SK-N-SH (cell line): ENCODE results near the gene TGM2. TPM values are rescaled to one million over a fixed set of nuclear protein-coding genes. Genes with fewer than 3 reads are reported as not detected.

Experiments used
- CTCF ChIA-PET: fragments of 300-600, 350-600 bp; formaldehyde crosslinking; extraction: SDS; loops from one replicate; lab custom pipeline; 2021; lab: Yijun Ruan, JAX
- POLR2A ChIA-PET: fragments of 350-600 bp; sonication (Branson Sonifier 250); formaldehyde crosslinking; extraction: SDS; loops from one replicate; lab custom pipeline; 2020; ENCODE audit warnings: antibody characterized with exemption, inconsistent platforms; lab: Yijun Ruan, JAX
- DNase-seq: peaks from one replicate; pipeline ENCODE4 v3.0.0; 2012
- H2AFZ ChIP-seq: fragments of 200-600 bp; sonication (generic); 2 replicates; pipeline ENCODE4 v1.8.1; 2016; ENCODE audit warnings: antibody characterized with exemption, mild to moderate bottlenecking, low read depth
- H3F3A ChIP-seq: fragments of 200-600 bp; sonication (generic); replicated peaks from 2 replicates; pipeline ENCODE3; 2016; ENCODE audit warnings: antibody characterized with exemption, mild to moderate bottlenecking; ENCODE audit not compliant: insufficient read depth
- H3K27ac ChIP-seq, 2 experiments: fragments of 200-500 bp in 1 of 2; fragments of 200-600 bp in 1 of 2; sonication (Bioruptor generic) in 1 of 2; sonication (generic), shearing (Covaris generic) in 1 of 2; 2 replicates each; pipeline versions ENCODE4 v1.5.1 to v1.6.1; 2014 to 2016; ENCODE audit warnings: low read depth in 2 of 2, inconsistent platforms in 1 of 2, low read length in 1 of 2, mild to moderate bottlenecking in 1 of 2, mixed read lengths in 1 of 2
- H3K27me3 ChIP-seq: fragments of 200-600 bp; sonication (generic), shearing (Covaris generic); 2 replicates; pipeline ENCODE4 v1.6.1; 2016; ENCODE audit warnings: mixed run types; ENCODE audit not compliant: insufficient read depth
- H3K36me3 ChIP-seq, 2 experiments: fragments of 200-500 bp in 1 of 2; fragments of 200-600 bp in 1 of 2; sonication (Bioruptor generic) in 1 of 2; sonication (generic) in 1 of 2; replicated peaks in 1 of 2; 2 replicates each; pipeline versions ENCODE3 to v1.5.1; 2014 to 2016; ENCODE audit warnings: low read length in 1 of 2, mild to moderate bottlenecking in 1 of 2; ENCODE audit not compliant: insufficient read depth in 2 of 2, control insufficient read depth in 1 of 2
- H3K4me1 ChIP-seq, 2 experiments: fragments of 200-500 bp in 1 of 2; fragments of 200-600 bp in 1 of 2; sonication (Bioruptor generic) in 1 of 2; sonication (generic), shearing (Covaris generic) in 1 of 2; 2 replicates each; pipeline versions ENCODE4 v1.5.1 to v1.6.1; 2014 to 2016; ENCODE audit warnings: low read depth in 1 of 2, low read length in 1 of 2, mixed run types in 1 of 2; ENCODE audit not compliant: insufficient read depth in 2 of 2, control insufficient read depth in 1 of 2
- H3K4me2 ChIP-seq: fragments of 200-600 bp; sonication (generic), shearing (Covaris generic); 2 replicates; pipeline ENCODE4 v1.6.1; 2017; ENCODE audit warnings: mixed run types
- H3K4me3 ChIP-seq, 2 experiments: fragments of 200-500 bp in 1 of 2; fragments of 200-600 bp in 1 of 2; sonication (Bioruptor generic) in 1 of 2; sonication (generic), shearing (Covaris generic) in 1 of 2; 2 replicates each; pipeline versions ENCODE4 v1.5.1 to v1.8.1; 2014 to 2016; ENCODE audit warnings: low read depth in 2 of 2, inconsistent platforms in 1 of 2, low read length in 1 of 2, mild to moderate bottlenecking in 1 of 2, mixed read lengths in 1 of 2, moderate library complexity in 1 of 2
- H3K79me2 ChIP-seq: fragments of 200-600 bp; sonication (generic); 2 replicates; pipeline ENCODE4 v1.8.1; 2017; ENCODE audit warnings: mild to moderate bottlenecking; ENCODE audit not compliant: insufficient read depth
- H3K9ac ChIP-seq: fragments of 200-600 bp; sonication (generic); 2 replicates; pipeline ENCODE4 v1.6.1; 2017; ENCODE audit warnings: mixed run types
- H3K9me2 ChIP-seq: fragments of 200-600 bp; sonication (generic); 2 replicates; pipeline ENCODE4 v1.6.1; 2017; ENCODE audit warnings: mixed run types
- H3K9me3 ChIP-seq: fragments of 200-600 bp; sonication (generic); 2 replicates; pipeline ENCODE4 v1.6.1; 2017; ENCODE audit warnings: mixed run types, mild to moderate bottlenecking, moderate library complexity
- H4K20me1 ChIP-seq: fragments of 200-600 bp; sonication (generic); 2 replicates; pipeline ENCODE4 v1.6.1; 2017; ENCODE audit warnings: mild to moderate bottlenecking, mixed run types; ENCODE audit not compliant: insufficient read depth
- CTCF ChIP-seq: fragments of 200-600 bp; sonication (generic); IDR thresholded peaks from 2 replicates; pipeline ENCODE4 v1.6.1; 2017; ENCODE audit warnings: antibody characterized with exemption, mild to moderate bottlenecking, moderate library complexity
- ELF1 ChIP-seq: IDR thresholded peaks from 2 replicates; pipeline ENCODE4 v1.4.0; 2012
- EP300 ChIP-seq, 2 experiments: IDR thresholded peaks; 2 replicates each; pipeline versions ENCODE4 v1.4.0 to v1.6.1; 2012; ENCODE audit warnings: borderline replicate concordance in 1 of 2, low read depth in 1 of 2, low read length in 1 of 2
- FOSL2 ChIP-seq: IDR thresholded peaks from 2 replicates; pipeline ENCODE4 v1.4.0; 2012; ENCODE audit warnings: low read depth, mild to moderate bottlenecking, moderate library complexity, borderline replicate concordance
- GABPA ChIP-seq: IDR thresholded peaks from 2 replicates; pipeline ENCODE4 v1.4.0; 2012; ENCODE audit warnings: low read depth, mild to moderate bottlenecking
- MAX ChIP-seq: IDR thresholded peaks from 2 replicates; pipeline ENCODE4 v1.4.0; 2012; ENCODE audit warnings: low read depth
- MEF2A ChIP-seq: IDR thresholded peaks from 2 replicates; pipeline ENCODE4 v1.4.0; 2012; ENCODE audit warnings: low read depth, borderline replicate concordance
- NRF1 ChIP-seq: IDR thresholded peaks from 2 replicates; pipeline ENCODE4 v1.6.1; 2012; ENCODE audit warnings: low read depth, mild to moderate bottlenecking, low read length
- POLR2AphosphoS5 ChIP-seq: IDR thresholded peaks from 2 replicates; pipeline ENCODE4 v1.6.1; 2012; ENCODE audit warnings: low read depth, low read length
- RCOR1 ChIP-seq: fragments of 150-350 bp; IDR thresholded peaks from 2 replicates; pipeline ENCODE4 v1.6.1; 2017; ENCODE audit warnings: antibody characterized with exemption, low read length
- REST ChIP-seq: IDR thresholded peaks from 2 replicates; pipeline ENCODE4 v1.6.1; 2012; ENCODE audit warnings: mild to moderate bottlenecking, low read depth, low read length, moderate library complexity
- RFX5 ChIP-seq: IDR thresholded peaks from 2 replicates; pipeline ENCODE4 v1.6.1; 2012; ENCODE audit warnings: mild to moderate bottlenecking, improper control_type of control experiment, low read length
- SIN3A ChIP-seq: IDR thresholded peaks from 2 replicates; pipeline ENCODE4 v1.6.1; 2012; ENCODE audit warnings: low read depth, mild to moderate bottlenecking, low read length, moderate library complexity, borderline replicate concordance
- TCF12 ChIP-seq: IDR thresholded peaks from 2 replicates; pipeline ENCODE4 v1.4.0; 2012
- TEAD4 ChIP-seq: IDR thresholded peaks from 2 replicates; pipeline ENCODE4 v1.4.0; 2012; ENCODE audit warnings: mild to moderate bottlenecking, borderline replicate concordance; ENCODE audit not compliant: insufficient read depth
- YY1 ChIP-seq: IDR thresholded peaks from 2 replicates; pipeline ENCODE4 v1.4.0; 2012; ENCODE audit warnings: low read depth, mild to moderate bottlenecking
- WGBS: methylation state at CpG from one replicate; pipeline ENCODE4 v1.1.6; 2017; ENCODE audit warnings: low lambda C conversion rate; 5-methylcytosine and 5-hydroxymethylcytosine counted together
- polyA plus RNA-seq, 3 experiments: library from polyadenylated mRNA; depleted of rRNA; stranded (reverse); fragments of >200 nt; gene quantifications; 2 replicates each; pipeline ENCODE4 v1.2.3, GENCODE V29; 2012

TGM2 gene
- polyA plus RNA-seq, 1 of the 3 experiments (the other 2 are of a cell fraction): 676 TPM

- TF ChIP-seq GABPA (no peak), ELF1 (no peak), TCF12 (peak; percentile 28), TEAD4 (no peak)
Measured at GRCh38 chr20:38201356-38201755, 36.3 kb upstream of the TGM2 start (continued).

- 79% methylated on average over 3 of the region's 3 CpGs for WGBS
- Histone ChIP-seq H3K4me3 (no peak overlapping the region), H3K9me2 (no peaks in the 10 kb centered on the region), H3K4me2 (no peak overlapping the region), H3K4me1 (peaks cover 0 to 3% of the 10 kb centered on the region in 2 experiments; a peak in 1 of 4 replicates), H3K79me2 (no peaks in the 10 kb centered on the region), H3K27ac (no peak overlapping the region; a peak in 1 of 4 replicates), H3K27me3 (no peaks in the 10 kb centered on the region), H2AFZ (no peak overlapping the region), H4K20me1 (no peaks in the 10 kb centered on the region), H3F3A (peaks cover 10% of the 10 kb centered on the region), H3K9ac (no peak overlapping the region), H3K9me3 (no peaks in the 10 kb centered on the region), H3K36me3 (no peaks in the 10 kb centered on the region)
- no peak for DNase-seq
- ChIA-PET CTCF (interaction anchor here (0.7 to 16.4 kb wide), 3 partner anchors 22 to 127 kb away, joined by 3 to 148 read pairs (median 5); no protein-coding TSS in a partner anchor), POLR2A (no interaction called here)
- TF ChIP-seq RCOR1 (no peak), MAX (no peak), CTCF (no peak), YY1 (no peak), TEAD4 (no peak), ELF1 (no peak), FOSL2 (no peak), EP300 (IDR thresholded peaks at IDR 0.05; ENCODE audit: borderline replicate concordance in 1 of 2, low read depth in 1 of 2, low read length in 1 of 2) (no peak), REST (no peak), RFX5 (no peak), SIN3A (no peak), NRF1 (no peak), MEF2A (no peak), TCF12 (no peak), POLR2AphosphoS5 (no peak)
Measured at GRCh38 chr20:38200646-38201045, 35.6 kb upstream of the TGM2 start.
